Endothelial cell of umbilical vein (primary cell): ENCODE data around the gene COL7A1. TPM values are rescaled to one million over a fixed set of nuclear protein-coding genes. Genes with fewer than 3 reads are reported as not detected.

ENCODE experiments used
- BruUV-seq: library from RNA; stranded (reverse); fragments of 400-500 nt; replicated peaks from 2 replicates; lab custom pipeline; 2021; lab: Mats Ljungman, UMichigan
- CTCF ChIA-PET: fragments of 300-600, 350-600 bp; sonication (Branson Sonifier 250); formaldehyde crosslinking; loops from one replicate; lab custom pipeline; 2021; ENCODE audit warnings: antibody characterized with exemption, inconsistent platforms; lab: Charles Lee
- POLR2A ChIA-PET: fragments of 300-600, 350-600 bp; sonication (Branson Sonifier 250); formaldehyde crosslinking; loops from one replicate; lab custom pipeline; 2021; ENCODE audit warnings: antibody characterized with exemption, inconsistent platforms; lab: Charles Lee
- DNase-seq: peaks from one replicate; pipeline ENCODE4 v3.0.0-alpha.2; 2011; ENCODE audit warnings: low read depth, low spot score
- FAIRE-seq: peaks from 2 replicates; lab custom pipeline; 2011; peaks lifted over from hg19 to GRCh38; lab: Jason Lieb, UNC
- H2AFZ ChIP-seq: 2 replicates; pipeline ENCODE4 v1.6.0; 2012; ENCODE audit warnings: low read depth, low read length, control low read depth, inconsistent platforms
- H3K27ac ChIP-seq: 2 replicates; pipeline ENCODE4 v1.5.1; 2011; ENCODE audit warnings: low read depth, mild to moderate bottlenecking, control low read depth, low read length, moderate library complexity; ENCODE audit not compliant: insufficient read depth
- H3K27me3 ChIP-seq, 2 experiments: 2 replicates each; pipeline versions ENCODE4 v1.6.0 to v1.6.1; 2011; ENCODE audit warnings: low read length in 2 of 2, mixed read lengths in 1 of 2; ENCODE audit not compliant: control insufficient read depth in 2 of 2, insufficient read depth in 2 of 2
- H3K36me3 ChIP-seq, 2 experiments: 2 replicates in 1 of 2; 3 replicates in 1 of 2; pipeline ENCODE4 v1.5.1; 2011; ENCODE audit warnings: low read length in 2 of 2, mild to moderate bottlenecking in 1 of 2, moderate library complexity in 1 of 2; ENCODE audit not compliant: control insufficient read depth in 2 of 2, insufficient read depth in 2 of 2; ENCODE audit errors: extremely low read depth in 1 of 2
- H3K4me1 ChIP-seq: 3 replicates; pipeline ENCODE4 v1.5.1; 2011; ENCODE audit warnings: mild to moderate bottlenecking, low read length; ENCODE audit not compliant: control insufficient read depth, insufficient read depth; ENCODE audit errors: extremely low read depth
- H3K4me2 ChIP-seq: 2 replicates; pipeline ENCODE4 v1.6.1; 2011; ENCODE audit warnings: low read length, control low read depth, mixed read lengths; ENCODE audit not compliant: insufficient read depth
- H3K4me3 ChIP-seq, 3 experiments: fragments of 200-600 bp in 1 of 3; sonication (generic), shearing (Covaris generic) in 1 of 3; replicated peaks in 1 of 3; 2 replicates each; pipeline ENCODE4 v1.5.1; 2011 to 2016; ENCODE audit warnings: control low read depth in 3 of 3, low read length in 3 of 3, mild to moderate bottlenecking in 2 of 3, inconsistent platforms in 1 of 3, low read depth in 1 of 3, moderate library complexity in 1 of 3; ENCODE audit not compliant: insufficient read depth in 1 of 3
- H3K79me2 ChIP-seq: 2 replicates; pipeline ENCODE4 v1.6.0; 2012; ENCODE audit warnings: low read length, inconsistent platforms; ENCODE audit not compliant: control insufficient read depth, insufficient read depth
- H3K9ac ChIP-seq: replicated peaks from 2 replicates; pipeline ENCODE3; 2011; ENCODE audit warnings: low read length, control low read depth; ENCODE audit not compliant: insufficient read depth; ENCODE audit errors: extremely low read depth
- H3K9me1 ChIP-seq: replicated peaks from 3 replicates; pipeline ENCODE4 v1.6.0; 2011; ENCODE audit warnings: mild to moderate bottlenecking, low read length; ENCODE audit not compliant: control insufficient read depth, insufficient read depth; ENCODE audit errors: extremely low read depth
- H3K9me3 ChIP-seq: replicated peaks from 2 replicates; pipeline ENCODE4 v1.5.1; 2012; ENCODE audit warnings: low read length, inconsistent platforms; ENCODE audit not compliant: control insufficient read depth, insufficient read depth
- H4K20me1 ChIP-seq: replicated peaks from 2 replicates; pipeline ENCODE3; 2011; ENCODE audit warnings: mild to moderate bottlenecking, low read length; ENCODE audit not compliant: control insufficient read depth, insufficient read depth; ENCODE audit errors: extremely low read depth
- CTCF ChIP-seq, 2 donors: IDR thresholded peaks; 1 replicate in 1 of 2; 2 replicates in 1 of 2; pipeline ENCODE4 v1.5.1; 2011; ENCODE audit warnings: low read length in 2 of 2, mild to moderate bottlenecking in 2 of 2, moderate library complexity in 2 of 2, control low read depth in 1 of 2, inconsistent platforms in 1 of 2, low read depth in 1 of 2; ENCODE audit not compliant: insufficient read depth in 1 of 2; ENCODE audit errors: extremely low read depth in 1 of 2
- EZH2 ChIP-seq: IDR thresholded peaks from 2 replicates; pipeline ENCODE4 v1.6.1; 2012; ENCODE audit warnings: borderline replicate concordance, low read depth, mild to moderate bottlenecking, moderate library complexity, low read length, inconsistent platforms; ENCODE audit not compliant: severe bottlenecking
- FOS ChIP-seq: IDR thresholded peaks from 2 replicates; pipeline ENCODE4 v1.6.1; 2011; ENCODE audit warnings: mild to moderate bottlenecking, low read length, moderate library complexity, borderline replicate concordance; ENCODE audit not compliant: insufficient read depth
- GATA2 ChIP-seq: IDR thresholded peaks from 2 replicates; pipeline ENCODE4 v1.7.0; 2011; ENCODE audit warnings: low read depth, mild to moderate bottlenecking, moderate library complexity, mixed read lengths, low read length; ENCODE audit not compliant: insufficient read length, insufficient read depth
- JUN ChIP-seq: IDR thresholded peaks from 2 replicates; pipeline ENCODE4 v1.6.1; 2011; ENCODE audit warnings: borderline replicate concordance, low read depth; ENCODE audit not compliant: insufficient read length, insufficient read depth
- MAX ChIP-seq: IDR thresholded peaks from 2 replicates; pipeline ENCODE4 v1.6.1; 2011; ENCODE audit not compliant: insufficient read depth, insufficient read length
- MYC ChIP-seq: IDR thresholded peaks from one replicate; pipeline ENCODE4 v1.6.1; 2011; ENCODE audit warnings: mild to moderate bottlenecking, low read depth, low read length
- POLR2A ChIP-seq: IDR thresholded peaks from 2 replicates; pipeline ENCODE4 v1.6.1; 2012; ENCODE audit warnings: low read depth, mild to moderate bottlenecking, control low read depth, low read length
- POLR2AphosphoS5 ChIP-seq: IDR thresholded peaks from 2 replicates; pipeline ENCODE4 v1.6.1; 2012; ENCODE audit warnings: low read depth, mild to moderate bottlenecking, control low read depth, low read length, moderate library complexity; ENCODE audit not compliant: insufficient read depth
- dilution Hi-C: fragments of 300-500 bp; cut with MboI; formaldehyde crosslinking; loops from one replicate; pipeline ENCODE4 v1.15.0; 2019; ENCODE audit warnings: low sequenced_read_pairs; ENCODE audit not compliant: extremely low pct_ligation_motif_present
- intact Hi-C: fragments of 100-400 bp; cut with micrococcal nuclease; formaldehyde crosslinking; loops from one replicate; pipeline ENCODE4 v1.10.0; 2022
- polyA plus RNA-seq, 4 experiments: library from polyadenylated mRNA; depleted of rRNA in 3 of 4; stranded (reverse) in 3 of 4; unstranded in 1 of 4; fragments of >200 nt; gene quantifications; 2 replicates each; pipeline versions ENCODE4 v1.2.1 to v1.2.3, GENCODE V29; 2011 to 2012; ENCODE audit warnings: missing spikeins in 1 of 4
- total RNA-seq: library from RNA; stranded (reverse); gene quantifications from 2 replicates; pipeline ENCODE4 v1.2.3, GENCODE V29; 2021

The COL7A1 gene
- total and polyA plus RNA-seq, 2 donors (not counting 3 experiments of a cell fraction or from before 2014, with no cell fraction given): 0.55 to 1.9 TPM

GRCh38 chr3:48633743-48634142 is 38.6 kb upstream of the COL7A1 start:
- ChIA-PET CTCF (interaction anchor here (4.5 kb wide), 1 partner anchor 21 kb away, joined by 32 read pairs; no protein-coding TSS in a partner anchor), POLR2A (no interaction called here)
- Histone ChIP-seq H3K27me3 (no peaks in the 10 kb centered on the region), H3K36me3 (peaks cover 0 to 24% of the 10 kb centered on the region in 2 experiments), H3K4me3 (no peak overlapping the region), H4K20me1 (no peaks in the 10 kb centered on the region), H3K9ac (no peak overlapping the region), H3K4me2 (no peak overlapping the region), H3K79me2 (no peaks in the 10 kb centered on the region), H3K4me1 (peaks cover 17% of the 10 kb centered on the region), H3K9me1 (no peaks in the 10 kb centered on the region), H3K27ac (no peak overlapping the region), H3K9me3 (no peaks in the 10 kb centered on the region), H2AFZ (no peak overlapping the region)
- intact Hi-C loops (loop anchor here (2.0 kb wide), 1 partner anchor 53 kb away; no protein-coding TSS in a partner anchor), dilution Hi-C loops (no loop called here)
- FAIRE-seq: no peak
- TF ChIP-seq POLR2A: no peak
- TF ChIP-seq GATA2: no peak
- TF ChIP-seq JUN: no peak
- TF ChIP-seq CTCF (IDR thresholded peaks at IDR 0.05; ENCODE audit: extremely low read depth in 1 of 2, insufficient read depth in 1 of 2, low read depth in 1 of 2, low read length in 2 of 2): no peak
- TF ChIP-seq POLR2AphosphoS5: no peak
- TF ChIP-seq MYC: no peak
- TF ChIP-seq MAX: no peak
- TF ChIP-seq EZH2: no peak
- TF ChIP-seq FOS: no peak
- BruUV-seq: no TSS peak
- DNase-seq: no peak
